Endothelial cell of umbilical vein (primary cell): Measurements from ENCODE around the gene FRS2. TPM values are rescaled to one million over a fixed set of nuclear protein-coding genes. Genes with fewer than 3 reads are reported as not detected.

Experiments
- BruUV-seq: library from RNA; stranded (reverse); fragments of 400-500 nt; replicated peaks from 2 replicates; lab custom pipeline; 2021; lab: Mats Ljungman, UMichigan
- CTCF ChIA-PET: fragments of 300-600, 350-600 bp; sonication (Branson Sonifier 250); formaldehyde crosslinking; loops from one replicate; lab custom pipeline; 2021; ENCODE audit warnings: antibody characterized with exemption, inconsistent platforms; lab: Charles Lee
- POLR2A ChIA-PET: fragments of 300-600, 350-600 bp; sonication (Branson Sonifier 250); formaldehyde crosslinking; loops from one replicate; lab custom pipeline; 2021; ENCODE audit warnings: antibody characterized with exemption, inconsistent platforms; lab: Charles Lee
- DNase-seq: peaks from one replicate; pipeline ENCODE4 v3.0.0-alpha.2; 2011; ENCODE audit warnings: low read depth, low spot score
- FAIRE-seq: peaks from 2 replicates; lab custom pipeline; 2011; peaks lifted over from hg19 to GRCh38; lab: Jason Lieb, UNC
- H2AFZ ChIP-seq: 2 replicates; pipeline ENCODE4 v1.6.0; 2012; ENCODE audit warnings: low read depth, low read length, control low read depth, inconsistent platforms
- H3K27ac ChIP-seq: 2 replicates; pipeline ENCODE4 v1.5.1; 2011; ENCODE audit warnings: low read depth, mild to moderate bottlenecking, control low read depth, low read length, moderate library complexity; ENCODE audit not compliant: insufficient read depth
- H3K27me3 ChIP-seq, 2 experiments: 2 replicates each; pipeline versions ENCODE4 v1.6.0 to v1.6.1; 2011; ENCODE audit warnings: low read length in 2 of 2, mixed read lengths in 1 of 2; ENCODE audit not compliant: control insufficient read depth in 2 of 2, insufficient read depth in 2 of 2
- H3K36me3 ChIP-seq, 2 experiments: 2 replicates in 1 of 2; 3 replicates in 1 of 2; pipeline ENCODE4 v1.5.1; 2011; ENCODE audit warnings: low read length in 2 of 2, mild to moderate bottlenecking in 1 of 2, moderate library complexity in 1 of 2; ENCODE audit not compliant: control insufficient read depth in 2 of 2, insufficient read depth in 2 of 2; ENCODE audit errors: extremely low read depth in 1 of 2
- H3K4me1 ChIP-seq: 3 replicates; pipeline ENCODE4 v1.5.1; 2011; ENCODE audit warnings: mild to moderate bottlenecking, low read length; ENCODE audit not compliant: control insufficient read depth, insufficient read depth; ENCODE audit errors: extremely low read depth
- H3K4me2 ChIP-seq: 2 replicates; pipeline ENCODE4 v1.6.1; 2011; ENCODE audit warnings: low read length, control low read depth, mixed read lengths; ENCODE audit not compliant: insufficient read depth
- H3K4me3 ChIP-seq, 3 experiments: fragments of 200-600 bp in 1 of 3; sonication (generic), shearing (Covaris generic) in 1 of 3; replicated peaks in 1 of 3; 2 replicates each; pipeline ENCODE4 v1.5.1; 2011 to 2016; ENCODE audit warnings: control low read depth in 3 of 3, low read length in 3 of 3, mild to moderate bottlenecking in 2 of 3, inconsistent platforms in 1 of 3, low read depth in 1 of 3, moderate library complexity in 1 of 3; ENCODE audit not compliant: insufficient read depth in 1 of 3
- H3K79me2 ChIP-seq: 2 replicates; pipeline ENCODE4 v1.6.0; 2012; ENCODE audit warnings: low read length, inconsistent platforms; ENCODE audit not compliant: control insufficient read depth, insufficient read depth
- H3K9ac ChIP-seq: replicated peaks from 2 replicates; pipeline ENCODE3; 2011; ENCODE audit warnings: low read length, control low read depth; ENCODE audit not compliant: insufficient read depth; ENCODE audit errors: extremely low read depth
- H3K9me1 ChIP-seq: replicated peaks from 3 replicates; pipeline ENCODE4 v1.6.0; 2011; ENCODE audit warnings: mild to moderate bottlenecking, low read length; ENCODE audit not compliant: control insufficient read depth, insufficient read depth; ENCODE audit errors: extremely low read depth
- H3K9me3 ChIP-seq: replicated peaks from 2 replicates; pipeline ENCODE4 v1.5.1; 2012; ENCODE audit warnings: low read length, inconsistent platforms; ENCODE audit not compliant: control insufficient read depth, insufficient read depth
- H4K20me1 ChIP-seq: replicated peaks from 2 replicates; pipeline ENCODE3; 2011; ENCODE audit warnings: mild to moderate bottlenecking, low read length; ENCODE audit not compliant: control insufficient read depth, insufficient read depth; ENCODE audit errors: extremely low read depth
- EZH2 ChIP-seq: IDR thresholded peaks from 2 replicates; pipeline ENCODE4 v1.6.1; 2012; ENCODE audit warnings: borderline replicate concordance, low read depth, mild to moderate bottlenecking, moderate library complexity, low read length, inconsistent platforms; ENCODE audit not compliant: severe bottlenecking
- FOS ChIP-seq: IDR thresholded peaks from 2 replicates; pipeline ENCODE4 v1.6.1; 2011; ENCODE audit warnings: mild to moderate bottlenecking, low read length, moderate library complexity, borderline replicate concordance; ENCODE audit not compliant: insufficient read depth
- GATA2 ChIP-seq: IDR thresholded peaks from 2 replicates; pipeline ENCODE4 v1.7.0; 2011; ENCODE audit warnings: low read depth, mild to moderate bottlenecking, moderate library complexity, mixed read lengths, low read length; ENCODE audit not compliant: insufficient read length, insufficient read depth
- JUN ChIP-seq: IDR thresholded peaks from 2 replicates; pipeline ENCODE4 v1.6.1; 2011; ENCODE audit warnings: borderline replicate concordance, low read depth; ENCODE audit not compliant: insufficient read length, insufficient read depth
- MYC ChIP-seq: IDR thresholded peaks from one replicate; pipeline ENCODE4 v1.6.1; 2011; ENCODE audit warnings: mild to moderate bottlenecking, low read depth, low read length
- POLR2A ChIP-seq: IDR thresholded peaks from 2 replicates; pipeline ENCODE4 v1.6.1; 2012; ENCODE audit warnings: low read depth, mild to moderate bottlenecking, control low read depth, low read length
- POLR2AphosphoS5 ChIP-seq: IDR thresholded peaks from 2 replicates; pipeline ENCODE4 v1.6.1; 2012; ENCODE audit warnings: low read depth, mild to moderate bottlenecking, control low read depth, low read length, moderate library complexity; ENCODE audit not compliant: insufficient read depth
- dilution Hi-C: fragments of 300-500 bp; cut with MboI; formaldehyde crosslinking; loops from one replicate; pipeline ENCODE4 v1.15.0; 2019; ENCODE audit warnings: low sequenced_read_pairs; ENCODE audit not compliant: extremely low pct_ligation_motif_present
- intact Hi-C: fragments of 100-400 bp; cut with micrococcal nuclease; formaldehyde crosslinking; loops from one replicate; pipeline ENCODE4 v1.10.0; 2022
- polyA plus RNA-seq, 4 experiments: library from polyadenylated mRNA; depleted of rRNA in 3 of 4; stranded (reverse) in 3 of 4; unstranded in 1 of 4; fragments of >200 nt; gene quantifications; 2 replicates each; pipeline versions ENCODE4 v1.2.1 to v1.2.3, GENCODE V29; 2011 to 2012; ENCODE audit warnings: missing spikeins in 1 of 4
- total RNA-seq: library from RNA; stranded (reverse); gene quantifications from 2 replicates; pipeline ENCODE4 v1.2.3, GENCODE V29; 2021
- TF ChIP-seq, protein P1 (sequence below): IDR thresholded peaks from 2 replicates; pipeline ENCODE4 v1.6.1; 2011; ENCODE audit not compliant: insufficient read depth, insufficient read length
- TF ChIP-seq, protein P2 (sequence below), 2 donors: IDR thresholded peaks; 1 replicate in 1 of 2; 2 replicates in 1 of 2; pipeline ENCODE4 v1.5.1; 2011; ENCODE audit warnings: low read length in 2 of 2, mild to moderate bottlenecking in 2 of 2, moderate library complexity in 2 of 2, control low read depth in 1 of 2, inconsistent platforms in 1 of 2, low read depth in 1 of 2; ENCODE audit not compliant: insufficient read depth in 1 of 2; ENCODE audit errors: extremely low read depth in 1 of 2

Gene FRS2
- total and polyA plus RNA-seq, 2 donors (not counting 3 experiments of a cell fraction or from before 2014, with no cell fraction given), result 6.3 to 15.5 TPM

DNA sequence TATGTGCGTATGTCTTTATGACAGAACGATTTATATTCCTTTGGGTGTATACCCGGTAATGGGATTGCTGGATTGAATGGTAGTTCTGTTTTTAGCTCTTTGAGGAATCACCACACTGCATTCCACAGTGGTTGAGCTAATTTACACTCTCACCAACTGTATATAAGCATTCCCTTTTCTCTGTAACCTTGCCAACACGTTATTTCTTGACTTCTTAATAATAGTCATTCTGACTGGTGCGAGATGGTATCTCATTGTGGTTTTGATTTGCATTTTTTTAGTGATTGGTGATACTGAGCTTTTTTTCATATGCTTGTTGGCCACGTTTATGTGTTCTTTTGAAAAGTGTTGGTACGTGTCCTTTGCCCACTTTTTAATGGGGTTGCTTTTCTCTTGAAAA lies 49.7 kb downstream of the FRS2 start:
- FAIRE-seq (no peak), DNase-seq (no peak)
- no TSS peak for BruUV-seq
- Histone ChIP-seq H2AFZ (no peak overlapping the region), H3K36me3 (no peaks in the 10 kb centered on the region), H3K9me3 (no peaks in the 10 kb centered on the region), H3K9me1 (no peaks in the 10 kb centered on the region), H3K4me1 (peaks cover 4% of the 10 kb centered on the region), H3K4me2 (no peak overlapping the region), H3K79me2 (peaks cover 79% of the 10 kb centered on the region), H3K9ac (no peak overlapping the region), H4K20me1 (peaks cover 6% of the 10 kb centered on the region), H3K27me3 (no peaks in the 10 kb centered on the region), H3K4me3 (no peak overlapping the region), H3K27ac (no peak overlapping the region)
- dilution Hi-C loops (no loop called here), intact Hi-C loops (no loop called here)
- CTCF ChIA-PET, result no interaction called here
- POLR2A ChIA-PET, result no interaction called here
- TF ChIP-seq, protein P1, sequence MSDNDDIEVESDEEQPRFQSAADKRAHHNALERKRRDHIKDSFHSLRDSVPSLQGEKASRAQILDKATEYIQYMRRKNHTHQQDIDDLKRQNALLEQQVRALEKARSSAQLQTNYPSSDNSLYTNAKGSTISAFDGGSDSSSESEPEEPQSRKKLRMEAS, result no peak
- TF ChIP-seq JUN, result no peak
- TF ChIP-seq FOS, result no peak
- no peak for TF ChIP-seq POLR2A
- no peak for TF ChIP-seq EZH2
- no peak for TF ChIP-seq GATA2
- TF ChIP-seq MYC, result no peak
- TF ChIP-seq, protein P2, sequence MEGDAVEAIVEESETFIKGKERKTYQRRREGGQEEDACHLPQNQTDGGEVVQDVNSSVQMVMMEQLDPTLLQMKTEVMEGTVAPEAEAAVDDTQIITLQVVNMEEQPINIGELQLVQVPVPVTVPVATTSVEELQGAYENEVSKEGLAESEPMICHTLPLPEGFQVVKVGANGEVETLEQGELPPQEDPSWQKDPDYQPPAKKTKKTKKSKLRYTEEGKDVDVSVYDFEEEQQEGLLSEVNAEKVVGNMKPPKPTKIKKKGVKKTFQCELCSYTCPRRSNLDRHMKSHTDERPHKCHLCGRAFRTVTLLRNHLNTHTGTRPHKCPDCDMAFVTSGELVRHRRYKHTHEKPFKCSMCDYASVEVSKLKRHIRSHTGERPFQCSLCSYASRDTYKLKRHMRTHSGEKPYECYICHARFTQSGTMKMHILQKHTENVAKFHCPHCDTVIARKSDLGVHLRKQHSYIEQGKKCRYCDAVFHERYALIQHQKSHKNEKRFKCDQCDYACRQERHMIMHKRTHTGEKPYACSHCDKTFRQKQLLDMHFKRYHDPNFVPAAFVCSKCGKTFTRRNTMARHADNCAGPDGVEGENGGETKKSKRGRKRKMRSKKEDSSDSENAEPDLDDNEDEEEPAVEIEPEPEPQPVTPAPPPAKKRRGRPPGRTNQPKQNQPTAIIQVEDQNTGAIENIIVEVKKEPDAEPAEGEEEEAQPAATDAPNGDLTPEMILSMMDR (IDR thresholded peaks at IDR 0.05; ENCODE audit: extremely low read depth in 1 of 2, insufficient read depth in 1 of 2, low read depth in 1 of 2, low read length in 2 of 2), result no peak
- TF ChIP-seq POLR2AphosphoS5, result no peak
